ENCODE data around the gene SREBF2.

DNA sequence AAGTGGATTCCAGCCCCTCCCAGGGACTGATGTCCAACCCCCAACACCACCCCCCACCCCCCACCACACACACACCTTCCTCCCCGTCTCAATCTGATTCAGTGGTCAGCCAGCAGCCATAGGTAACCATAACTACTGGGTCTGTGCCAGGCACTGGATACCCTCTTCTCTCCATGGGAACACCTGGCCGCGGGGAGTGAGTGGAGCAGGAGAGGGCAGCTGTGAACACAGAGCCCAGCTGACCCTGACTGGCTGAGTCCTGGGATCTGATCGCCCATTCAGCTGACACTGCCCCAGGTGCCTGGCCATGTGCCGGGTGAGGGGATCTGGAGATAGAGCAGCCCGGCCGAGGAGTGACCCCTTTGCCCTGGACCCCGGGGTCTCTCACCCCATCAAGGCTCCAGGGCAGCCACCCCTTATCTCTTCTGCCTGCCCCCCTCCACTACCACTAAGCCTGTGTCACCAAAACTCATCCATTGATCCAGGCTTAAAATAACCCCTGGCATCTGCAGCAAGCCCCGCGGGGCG, 84.5 kb downstream of the SREBF2 start:
- TF ChIP-seq, protein P1, sequence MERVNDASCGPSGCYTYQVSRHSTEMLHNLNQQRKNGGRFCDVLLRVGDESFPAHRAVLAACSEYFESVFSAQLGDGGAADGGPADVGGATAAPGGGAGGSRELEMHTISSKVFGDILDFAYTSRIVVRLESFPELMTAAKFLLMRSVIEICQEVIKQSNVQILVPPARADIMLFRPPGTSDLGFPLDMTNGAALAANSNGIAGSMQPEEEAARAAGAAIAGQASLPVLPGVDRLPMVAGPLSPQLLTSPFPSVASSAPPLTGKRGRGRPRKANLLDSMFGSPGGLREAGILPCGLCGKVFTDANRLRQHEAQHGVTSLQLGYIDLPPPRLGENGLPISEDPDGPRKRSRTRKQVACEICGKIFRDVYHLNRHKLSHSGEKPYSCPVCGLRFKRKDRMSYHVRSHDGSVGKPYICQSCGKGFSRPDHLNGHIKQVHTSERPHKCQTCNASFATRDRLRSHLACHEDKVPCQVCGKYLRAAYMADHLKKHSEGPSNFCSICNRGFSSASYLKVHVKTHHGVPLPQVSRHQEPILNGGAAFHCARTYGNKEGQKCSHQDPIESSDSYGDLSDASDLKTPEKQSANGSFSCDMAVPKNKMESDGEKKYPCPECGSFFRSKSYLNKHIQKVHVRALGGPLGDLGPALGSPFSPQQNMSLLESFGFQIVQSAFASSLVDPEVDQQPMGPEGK (CRISPR knock-in tag; IDR thresholded peaks at IDR 0.05; ENCODE audit: borderline replicate concordance), result no peak
- TF ChIP-seq POLR3A (IDR thresholded peaks at IDR 0.05; ENCODE audit: borderline replicate concordance, extremely low read depth, insufficient read depth, insufficient read length), result no peak
- TF ChIP-seq, protein P2, sequence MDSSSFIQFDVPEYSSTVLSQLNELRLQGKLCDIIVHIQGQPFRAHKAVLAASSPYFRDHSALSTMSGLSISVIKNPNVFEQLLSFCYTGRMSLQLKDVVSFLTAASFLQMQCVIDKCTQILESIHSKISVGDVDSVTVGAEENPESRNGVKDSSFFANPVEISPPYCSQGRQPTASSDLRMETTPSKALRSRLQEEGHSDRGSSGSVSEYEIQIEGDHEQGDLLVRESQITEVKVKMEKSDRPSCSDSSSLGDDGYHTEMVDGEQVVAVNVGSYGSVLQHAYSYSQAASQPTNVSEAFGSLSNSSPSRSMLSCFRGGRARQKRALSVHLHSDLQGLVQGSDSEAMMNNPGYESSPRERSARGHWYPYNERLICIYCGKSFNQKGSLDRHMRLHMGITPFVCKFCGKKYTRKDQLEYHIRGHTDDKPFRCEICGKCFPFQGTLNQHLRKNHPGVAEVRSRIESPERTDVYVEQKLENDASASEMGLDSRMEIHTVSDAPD (CRISPR knock-in tag; IDR thresholded peaks at IDR 0.05), result no peak
- TF ChIP-seq, protein P3, sequence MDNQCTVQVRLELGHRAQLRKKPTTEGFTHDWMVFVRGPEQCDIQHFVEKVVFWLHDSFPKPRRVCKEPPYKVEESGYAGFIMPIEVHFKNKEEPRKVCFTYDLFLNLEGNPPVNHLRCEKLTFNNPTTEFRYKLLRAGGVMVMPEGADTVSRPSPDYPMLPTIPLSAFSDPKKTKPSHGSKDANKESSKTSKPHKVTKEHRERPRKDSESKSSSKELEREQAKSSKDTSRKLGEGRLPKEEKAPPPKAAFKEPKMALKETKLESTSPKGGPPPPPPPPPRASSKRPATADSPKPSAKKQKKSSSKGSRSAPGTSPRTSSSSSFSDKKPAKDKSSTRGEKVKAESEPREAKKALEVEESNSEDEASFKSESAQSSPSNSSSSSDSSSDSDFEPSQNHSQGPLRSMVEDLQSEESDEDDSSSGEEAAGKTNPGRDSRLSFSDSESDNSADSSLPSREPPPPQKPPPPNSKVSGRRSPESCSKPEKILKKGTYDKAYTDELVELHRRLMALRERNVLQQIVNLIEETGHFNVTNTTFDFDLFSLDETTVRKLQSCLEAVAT (IDR thresholded peaks at IDR 0.05), result no peak
- TF ChIP-seq, protein P4, sequence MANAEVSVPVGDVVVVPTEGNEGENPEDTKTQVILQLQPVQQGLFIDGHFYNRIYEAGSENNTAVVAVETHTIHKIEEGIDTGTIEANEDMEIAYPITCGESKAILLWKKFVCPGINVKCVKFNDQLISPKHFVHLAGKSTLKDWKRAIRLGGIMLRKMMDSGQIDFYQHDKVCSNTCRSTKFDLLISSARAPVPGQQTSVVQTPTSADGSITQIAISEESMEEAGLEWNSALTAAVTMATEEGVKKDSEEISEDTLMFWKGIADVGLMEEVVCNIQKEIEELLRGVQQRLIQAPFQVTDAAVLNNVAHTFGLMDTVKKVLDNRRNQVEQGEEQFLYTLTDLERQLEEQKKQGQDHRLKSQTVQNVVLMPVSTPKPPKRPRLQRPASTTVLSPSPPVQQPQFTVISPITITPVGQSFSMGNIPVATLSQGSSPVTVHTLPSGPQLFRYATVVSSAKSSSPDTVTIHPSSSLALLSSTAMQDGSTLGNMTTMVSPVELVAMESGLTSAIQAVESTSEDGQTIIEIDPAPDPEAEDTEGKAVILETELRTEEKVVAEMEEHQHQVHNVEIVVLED (CRISPR knock-in tag; IDR thresholded peaks at IDR 0.05), result no peak
- TF ChIP-seq, protein P5, sequence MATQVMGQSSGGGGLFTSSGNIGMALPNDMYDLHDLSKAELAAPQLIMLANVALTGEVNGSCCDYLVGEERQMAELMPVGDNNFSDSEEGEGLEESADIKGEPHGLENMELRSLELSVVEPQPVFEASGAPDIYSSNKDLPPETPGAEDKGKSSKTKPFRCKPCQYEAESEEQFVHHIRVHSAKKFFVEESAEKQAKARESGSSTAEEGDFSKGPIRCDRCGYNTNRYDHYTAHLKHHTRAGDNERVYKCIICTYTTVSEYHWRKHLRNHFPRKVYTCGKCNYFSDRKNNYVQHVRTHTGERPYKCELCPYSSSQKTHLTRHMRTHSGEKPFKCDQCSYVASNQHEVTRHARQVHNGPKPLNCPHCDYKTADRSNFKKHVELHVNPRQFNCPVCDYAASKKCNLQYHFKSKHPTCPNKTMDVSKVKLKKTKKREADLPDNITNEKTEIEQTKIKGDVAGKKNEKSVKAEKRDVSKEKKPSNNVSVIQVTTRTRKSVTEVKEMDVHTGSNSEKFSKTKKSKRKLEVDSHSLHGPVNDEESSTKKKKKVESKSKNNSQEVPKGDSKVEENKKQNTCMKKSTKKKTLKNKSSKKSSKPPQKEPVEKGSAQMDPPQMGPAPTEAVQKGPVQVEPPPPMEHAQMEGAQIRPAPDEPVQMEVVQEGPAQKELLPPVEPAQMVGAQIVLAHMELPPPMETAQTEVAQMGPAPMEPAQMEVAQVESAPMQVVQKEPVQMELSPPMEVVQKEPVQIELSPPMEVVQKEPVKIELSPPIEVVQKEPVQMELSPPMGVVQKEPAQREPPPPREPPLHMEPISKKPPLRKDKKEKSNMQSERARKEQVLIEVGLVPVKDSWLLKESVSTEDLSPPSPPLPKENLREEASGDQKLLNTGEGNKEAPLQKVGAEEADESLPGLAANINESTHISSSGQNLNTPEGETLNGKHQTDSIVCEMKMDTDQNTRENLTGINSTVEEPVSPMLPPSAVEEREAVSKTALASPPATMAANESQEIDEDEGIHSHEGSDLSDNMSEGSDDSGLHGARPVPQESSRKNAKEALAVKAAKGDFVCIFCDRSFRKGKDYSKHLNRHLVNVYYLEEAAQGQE (IDR thresholded peaks at IDR 0.05; ENCODE audit: borderline replicate concordance), result no peak
- TF ChIP-seq, protein P5 (CRISPR knock-in tag; IDR thresholded peaks at IDR 0.05; ENCODE audit: low read depth), result no peak
- no peak for TF ChIP-seq ARNT (IDR thresholded peaks at IDR 0.05)
- TF ChIP-seq, protein P6, sequence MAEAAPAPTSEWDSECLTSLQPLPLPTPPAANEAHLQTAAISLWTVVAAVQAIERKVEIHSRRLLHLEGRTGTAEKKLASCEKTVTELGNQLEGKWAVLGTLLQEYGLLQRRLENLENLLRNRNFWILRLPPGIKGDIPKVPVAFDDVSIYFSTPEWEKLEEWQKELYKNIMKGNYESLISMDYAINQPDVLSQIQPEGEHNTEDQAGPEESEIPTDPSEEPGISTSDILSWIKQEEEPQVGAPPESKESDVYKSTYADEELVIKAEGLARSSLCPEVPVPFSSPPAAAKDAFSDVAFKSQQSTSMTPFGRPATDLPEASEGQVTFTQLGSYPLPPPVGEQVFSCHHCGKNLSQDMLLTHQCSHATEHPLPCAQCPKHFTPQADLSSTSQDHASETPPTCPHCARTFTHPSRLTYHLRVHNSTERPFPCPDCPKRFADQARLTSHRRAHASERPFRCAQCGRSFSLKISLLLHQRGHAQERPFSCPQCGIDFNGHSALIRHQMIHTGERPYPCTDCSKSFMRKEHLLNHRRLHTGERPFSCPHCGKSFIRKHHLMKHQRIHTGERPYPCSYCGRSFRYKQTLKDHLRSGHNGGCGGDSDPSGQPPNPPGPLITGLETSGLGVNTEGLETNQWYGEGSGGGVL (CRISPR knock-in tag; IDR thresholded peaks at IDR 0.05), result no peak
- TF ChIP-seq ZNF707 (CRISPR knock-in tag; conservative IDR thresholded peaks at IDR 0.05), result no peak
- TF ChIP-seq NR3C1 (CRISPR knock-in tag; IDR thresholded peaks at IDR 0.05), result no peak
- no peak for TF ChIP-seq EP300 (IDR thresholded peaks at IDR 0.05; ENCODE audit: low read length)
- no peak for TF ChIP-seq SRF (CRISPR knock-in tag; IDR thresholded peaks at IDR 0.05)
- TF ChIP-seq POLR2A (conservative IDR thresholded peaks at IDR 0.05), result no peak
